OCI-LY1 (cell line): Measurements from ENCODE around the gene WDR20.
"Not testable (repeated sequence)": the region's sequence is repeated elsewhere in the genome, so short reads cannot be mapped to it uniquely, and the experiment has no call there.

ENCODE experiments used
- CTCF ChIP-seq: fragments of 200-600 bp; sonication (generic), shearing (Covaris generic); IDR thresholded peaks from 2 replicates; pipeline ENCODE4 v1.5.1; 2017; ENCODE audit warnings: mild to moderate bottlenecking, antibody characterized with exemption, low read length, moderate library complexity, mixed read lengths
- EZH2 ChIP-seq: fragments of 200-600 bp; sonication (generic), shearing (Covaris generic); IDR thresholded peaks from 2 replicates; pipeline ENCODE4 v1.8.0; 2017; ENCODE audit warnings: borderline replicate concordance, mixed run types, mild to moderate bottlenecking, antibody characterized with exemption, low read length, moderate library complexity, mixed read lengths

DNA sequence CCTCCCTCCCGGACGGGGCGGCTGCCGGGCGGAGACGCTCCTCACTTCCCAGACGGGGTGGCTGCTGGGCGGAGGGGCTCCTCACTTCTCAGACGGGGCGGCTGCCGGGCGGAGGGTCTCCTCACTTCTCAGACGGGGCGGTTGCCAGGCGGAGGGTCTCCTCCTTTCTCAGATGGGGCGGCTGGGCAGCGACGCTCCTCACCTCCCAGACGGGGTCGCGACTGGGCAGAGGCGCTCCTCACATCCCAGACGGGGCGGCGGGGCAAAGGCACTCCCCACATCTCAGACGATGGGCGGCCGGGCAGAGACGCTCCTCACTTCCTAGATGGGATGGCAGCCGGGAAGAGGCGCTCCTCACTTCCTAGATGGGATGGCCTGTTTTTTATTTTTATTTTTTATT is 33.0 kb downstream of the WDR20 start:
- not testable (repeated sequence) for TF ChIP-seq CTCF, EZH2
